Prostate gland (tissue), 2 donors: ENCODE results near the gene ARRB1.

Experiments
- POLR2A ChIP-seq: fragments of 450-650 bp; IDR thresholded peaks from one replicate; pipeline ENCODE4 v1.6.1; 2016; ENCODE audit warnings: antibody characterized with exemption, mild to moderate bottlenecking
- POLR2AphosphoS5 ChIP-seq: sonication (generic); formaldehyde crosslinking; IDR thresholded peaks from one replicate; pipeline ENCODE4 v1.6.1; 2017; ENCODE audit warnings: antibody characterized with exemption
- TF ChIP-seq, protein P1 (sequence below), 4 experiments: fragments of 200-600 bp in 2 of 4; fragments of 450-650 bp in 2 of 4; sonication (generic) in 2 of 4; IDR thresholded peaks; 1 replicate in 3 of 4; 2 replicates in 1 of 4; pipeline ENCODE4 v1.5.1; 2016 to 2019; ENCODE audit warnings: antibody characterized with exemption in 4 of 4, mild to moderate bottlenecking in 2 of 4, moderate library complexity in 2 of 4

DNA sequence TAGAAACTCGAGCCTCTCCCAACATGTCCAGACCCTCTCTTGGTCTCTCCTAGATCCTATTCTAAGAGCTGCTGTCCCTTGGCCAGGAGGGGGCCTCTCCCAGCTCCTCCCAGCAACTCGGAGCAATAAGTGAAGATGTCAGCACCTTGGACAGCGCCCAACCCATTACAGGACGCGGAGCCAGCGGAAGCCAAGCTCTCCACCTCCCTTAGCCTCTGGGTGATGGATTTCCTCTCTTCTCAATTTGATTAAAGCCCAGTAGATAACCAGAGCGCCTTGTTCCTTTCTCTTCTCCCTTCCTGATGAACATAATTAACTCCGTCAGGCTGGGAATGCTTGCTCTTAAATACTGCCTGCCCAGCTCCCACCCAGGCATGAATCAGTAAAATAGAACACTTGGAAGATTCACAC lies 137.0 kb downstream of the ARRB1 start:
- TF ChIP-seq POLR2A = no peak
- TF ChIP-seq POLR2AphosphoS5 = no peak
- TF ChIP-seq, protein P1, sequence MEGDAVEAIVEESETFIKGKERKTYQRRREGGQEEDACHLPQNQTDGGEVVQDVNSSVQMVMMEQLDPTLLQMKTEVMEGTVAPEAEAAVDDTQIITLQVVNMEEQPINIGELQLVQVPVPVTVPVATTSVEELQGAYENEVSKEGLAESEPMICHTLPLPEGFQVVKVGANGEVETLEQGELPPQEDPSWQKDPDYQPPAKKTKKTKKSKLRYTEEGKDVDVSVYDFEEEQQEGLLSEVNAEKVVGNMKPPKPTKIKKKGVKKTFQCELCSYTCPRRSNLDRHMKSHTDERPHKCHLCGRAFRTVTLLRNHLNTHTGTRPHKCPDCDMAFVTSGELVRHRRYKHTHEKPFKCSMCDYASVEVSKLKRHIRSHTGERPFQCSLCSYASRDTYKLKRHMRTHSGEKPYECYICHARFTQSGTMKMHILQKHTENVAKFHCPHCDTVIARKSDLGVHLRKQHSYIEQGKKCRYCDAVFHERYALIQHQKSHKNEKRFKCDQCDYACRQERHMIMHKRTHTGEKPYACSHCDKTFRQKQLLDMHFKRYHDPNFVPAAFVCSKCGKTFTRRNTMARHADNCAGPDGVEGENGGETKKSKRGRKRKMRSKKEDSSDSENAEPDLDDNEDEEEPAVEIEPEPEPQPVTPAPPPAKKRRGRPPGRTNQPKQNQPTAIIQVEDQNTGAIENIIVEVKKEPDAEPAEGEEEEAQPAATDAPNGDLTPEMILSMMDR (IDR thresholded peaks at IDR 0.05) = peak in 1 of 4 experiments; percentile 14
